Measurements from ENCODE around the gene PARD3. TPM values are rescaled to one million over a fixed set of nuclear protein-coding genes. Genes with fewer than 3 reads are reported as not detected.
"Not testable (repeated sequence)": the region's sequence is repeated elsewhere in the genome, so short reads cannot be mapped to it uniquely, and the experiment has no call there.

PARD3 gene
- total RNA-seq, 2 experiments from 2014 or later: 3.6 to 4.0 TPM

DNA sequence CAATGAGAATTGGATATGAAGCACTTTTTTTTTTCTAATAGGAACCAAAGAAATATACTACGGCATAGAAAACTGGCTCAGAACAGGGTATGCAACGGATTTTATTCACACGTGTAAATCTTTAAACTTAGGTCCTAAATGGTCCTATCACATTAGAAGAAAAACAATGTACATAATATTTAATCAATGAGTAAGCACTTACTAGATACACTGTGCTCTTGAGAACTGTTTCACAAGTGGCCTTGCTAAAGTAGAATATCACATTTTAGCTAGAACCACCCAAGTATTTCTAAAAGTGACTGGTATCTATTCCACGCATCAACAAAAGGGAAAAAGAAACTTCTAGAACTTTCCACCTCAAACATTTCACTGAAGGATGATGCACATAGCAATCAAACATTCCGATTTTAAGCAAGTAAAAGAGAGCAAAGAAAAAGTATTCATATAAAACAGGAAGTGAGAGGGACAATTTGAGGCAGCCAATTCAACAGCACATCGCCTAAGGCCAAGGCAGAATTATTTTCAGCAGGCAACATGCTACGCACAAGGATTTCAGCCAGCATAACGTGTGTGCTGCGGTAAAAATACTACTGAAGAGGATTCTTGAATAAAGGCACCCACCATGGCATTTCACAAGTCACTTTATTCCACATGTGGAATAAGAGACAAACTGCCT is 55.8 kb downstream of the PARD3 start:
- CTCF ChIA-PET: interaction anchor here (1.1 to 1.7 kb wide), 3 partner anchors 13 to 93 kb away, joined by 3 to 5 read pairs (median 3); no protein-coding TSS in a partner anchor
- no peak for DNase-seq
- H3K4me3 Mint-ChIP-seq: no peak overlapping the region
- H3K27ac Mint-ChIP-seq: no peak overlapping the region
- peaks cover 7% of the 10 kb centered on the region for H3K27me3 Mint-ChIP-seq (ENCODE audit: low read depth)
- H3K9me3 Mint-ChIP-seq: no peaks in the 10 kb centered on the region
- no peaks in the 10 kb centered on the region for H3K36me3 Mint-ChIP-seq (ENCODE audit: low read depth)
- intact Hi-C loops (cut with micrococcal nuclease): no loop called here
- H3K4me1 Mint-ChIP-seq (ENCODE audit: low read depth): peaks cover 11% of the 10 kb centered on the region

DNA sequence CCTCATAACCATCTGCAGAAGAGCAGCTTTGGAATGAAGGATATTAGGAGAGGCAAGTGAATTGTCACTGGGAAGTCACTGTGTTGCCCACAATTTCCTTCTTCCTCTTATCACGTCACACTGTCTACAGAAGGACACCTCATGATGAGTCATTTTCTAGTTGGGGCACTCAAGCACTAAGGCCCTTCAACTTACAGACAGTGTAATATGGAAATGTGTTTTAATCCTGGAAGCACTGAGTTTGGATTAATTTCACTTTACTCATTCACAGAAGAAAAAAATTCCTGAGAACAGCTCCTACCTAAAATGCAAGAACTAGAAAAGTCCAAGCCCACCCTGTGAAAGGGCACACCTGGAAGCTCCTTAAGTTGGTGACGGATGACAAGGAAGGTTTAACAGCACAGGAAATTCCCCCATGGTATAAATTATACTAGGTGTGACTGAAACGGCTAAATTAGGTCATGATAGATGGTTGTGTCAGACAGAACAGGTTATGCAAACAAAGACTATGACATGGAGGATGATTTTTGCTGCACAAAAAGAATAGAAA is 56.6 kb downstream of the PARD3 start:
- Mint-ChIP-seq H3K9me3 (no peaks in the 10 kb centered on the region), H3K36me3 (ENCODE audit: low read depth) (no peaks in the 10 kb centered on the region), H3K27me3 (ENCODE audit: low read depth) (peaks cover 5% of the 10 kb centered on the region), H3K4me1 (ENCODE audit: low read depth) (peaks cover 11% of the 10 kb centered on the region), H3K27ac (no peak overlapping the region), H3K4me3 (no peak overlapping the region)
- intact Hi-C loops (cut with micrococcal nuclease): no loop called here
- no peak for DNase-seq
- CTCF ChIA-PET: interaction anchor here (1.1 to 1.7 kb wide), 3 partner anchors 14 to 92 kb away, joined by 3 to 5 read pairs (median 3); no protein-coding TSS in a partner anchor

DNA sequence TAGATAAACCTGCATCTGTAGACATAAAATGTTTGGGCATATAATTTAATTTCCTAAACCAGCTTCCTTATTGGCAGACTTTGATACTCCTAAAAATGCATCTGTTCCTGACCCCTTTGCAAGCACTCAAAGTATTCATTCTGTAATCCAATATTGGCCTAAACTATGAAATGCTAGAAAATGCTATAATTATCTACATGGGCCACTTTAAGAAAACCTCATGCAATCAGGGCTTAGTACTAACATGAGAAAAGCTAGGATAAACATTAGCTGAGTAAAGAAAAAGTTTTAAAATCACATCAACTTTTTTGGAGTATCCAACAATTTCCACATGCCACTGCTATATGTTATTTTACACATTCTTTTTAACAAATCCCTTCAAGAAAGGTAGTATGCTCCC is 57.2 kb downstream of the PARD3 start:
- Mint-ChIP-seq H3K9me3 (no peaks in the 10 kb centered on the region), H3K27me3 (ENCODE audit: low read depth) (peaks cover 5% of the 10 kb centered on the region), H3K27ac (no peak overlapping the region), H3K36me3 (ENCODE audit: low read depth) (no peaks in the 10 kb centered on the region), H3K4me3 (no peak overlapping the region), H3K4me1 (ENCODE audit: low read depth) (peaks cover 11% of the 10 kb centered on the region)
- CTCF ChIA-PET: interaction anchor here (1.7 kb wide), 1 partner anchor 92 kb away, joined by 5 read pairs; no protein-coding TSS in a partner anchor
- intact Hi-C loops (cut with micrococcal nuclease): no loop called here
- DNase-seq: no peak

DNA sequence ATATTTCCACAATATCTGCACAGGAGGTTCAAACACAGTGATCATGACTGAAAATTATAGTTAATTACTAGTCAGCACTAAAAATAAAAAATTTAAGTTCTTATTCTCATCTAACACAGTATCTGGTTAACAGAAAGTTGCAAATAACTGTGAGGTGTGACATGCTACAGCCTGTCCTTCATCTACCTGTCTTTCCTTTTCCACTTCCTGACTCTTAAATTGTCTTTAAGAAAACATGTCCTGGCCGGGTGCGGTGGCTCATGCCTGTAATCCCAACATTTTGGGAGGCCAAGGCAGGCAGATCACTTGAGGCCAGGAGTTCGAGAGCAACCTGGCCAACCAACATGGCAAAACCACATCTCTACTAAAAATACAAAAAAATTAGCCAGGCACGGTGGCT is 57.9 kb downstream of the PARD3 start:
- H3K4me3 Mint-ChIP-seq; H3K36me3 Mint-ChIP-seq (ENCODE audit: low read depth): not testable (repeated sequence)
- CTCF ChIA-PET: interaction anchor here (1.7 kb wide), 1 partner anchor 91 kb away, joined by 5 read pairs; no protein-coding TSS in a partner anchor

DNA sequence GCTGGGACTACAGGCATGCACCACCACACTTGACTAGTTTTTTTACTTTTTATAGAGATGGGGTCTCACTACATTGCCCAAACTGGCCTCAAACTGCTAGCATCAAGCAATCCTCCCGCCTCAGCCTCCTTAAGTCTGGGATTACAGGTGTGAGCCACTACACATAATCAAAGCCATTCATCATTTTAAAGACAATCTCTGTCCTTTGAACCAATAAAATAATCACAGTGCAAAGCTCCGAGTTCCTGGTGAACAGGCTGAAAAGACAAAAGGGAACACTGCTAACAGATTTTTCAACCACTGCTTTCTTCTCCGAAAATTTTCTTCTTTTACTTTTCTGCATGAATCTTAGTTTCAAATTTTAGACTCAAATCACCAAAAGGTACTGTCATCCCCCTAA is 58.5 kb downstream of the PARD3 start:
- H3K4me1 Mint-ChIP-seq (ENCODE audit: low read depth): peaks cover 11% of the 10 kb centered on the region

More for the DNA sequence above, 57.9 kb downstream of the PARD3 start:
- H3K27me3 Mint-ChIP-seq (ENCODE audit: low read depth); intact Hi-C loops (cut with micrococcal nuclease); H3K9me3 Mint-ChIP-seq; H3K27ac Mint-ChIP-seq; DNase-seq: not testable (repeated sequence)
- H3K4me1 Mint-ChIP-seq (ENCODE audit: low read depth): peaks cover 11% of the 10 kb centered on the region

DNA sequence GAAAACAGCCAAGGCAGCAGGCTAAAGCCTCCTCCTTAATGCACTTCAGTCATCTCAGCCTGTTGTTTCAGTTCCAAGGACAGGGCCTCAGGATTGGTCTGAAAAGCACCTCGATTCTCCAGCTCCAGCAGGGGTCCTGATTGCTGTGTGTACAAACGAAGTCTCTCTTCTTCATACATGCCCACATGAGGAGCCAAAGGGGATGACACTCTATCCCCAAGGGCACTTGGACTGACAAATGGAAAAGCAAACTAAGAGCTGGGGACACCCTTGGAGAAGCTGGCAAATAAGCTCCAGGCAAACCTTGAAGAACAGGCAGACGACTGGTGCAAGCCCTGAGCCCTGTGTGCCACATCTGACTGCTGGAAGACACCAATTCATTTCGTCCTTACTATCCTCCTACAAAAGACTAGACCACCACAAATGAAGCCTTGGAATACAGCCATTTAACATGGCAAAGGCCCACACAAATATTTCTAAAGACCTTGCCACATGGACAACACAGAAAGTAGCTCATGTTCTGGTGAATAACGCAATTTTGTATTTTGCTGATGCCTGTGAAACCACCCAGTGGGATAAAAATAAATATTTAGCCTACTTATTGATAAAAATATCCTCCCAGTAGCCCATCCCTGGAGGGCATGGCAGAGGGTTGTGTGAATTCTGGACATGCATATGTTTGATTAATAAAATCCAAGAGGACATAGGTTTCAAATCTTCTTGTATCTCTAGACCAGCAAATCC is 61.9 kb downstream of the PARD3 start:
- H3K36me3 Mint-ChIP-seq (ENCODE audit: low read depth): no peaks in the 10 kb centered on the region
- peaks cover 7% of the 10 kb centered on the region for H3K27me3 Mint-ChIP-seq (ENCODE audit: low read depth)
- no peak for DNase-seq
- H3K4me3 Mint-ChIP-seq: no peak overlapping the region
- H3K27ac Mint-ChIP-seq: no peak overlapping the region
- peaks cover 2% of the 10 kb centered on the region for H3K4me1 Mint-ChIP-seq (ENCODE audit: low read depth)
- CTCF ChIA-PET: no interaction called here
- H3K9me3 Mint-ChIP-seq: no peaks in the 10 kb centered on the region
- intact Hi-C loops (cut with micrococcal nuclease): no loop called here

More for the DNA sequence above, 58.5 kb downstream of the PARD3 start:
- no peak for DNase-seq
- Mint-ChIP-seq H3K36me3 (ENCODE audit: low read depth) (no peaks in the 10 kb centered on the region), H3K27ac (no peak overlapping the region), H3K4me3 (no peak overlapping the region), H3K27me3 (ENCODE audit: low read depth) (peaks cover 3% of the 10 kb centered on the region), H3K9me3 (no peaks in the 10 kb centered on the region)
- CTCF ChIA-PET: no interaction called here
- intact Hi-C loops (cut with micrococcal nuclease): no loop called here

DNA sequence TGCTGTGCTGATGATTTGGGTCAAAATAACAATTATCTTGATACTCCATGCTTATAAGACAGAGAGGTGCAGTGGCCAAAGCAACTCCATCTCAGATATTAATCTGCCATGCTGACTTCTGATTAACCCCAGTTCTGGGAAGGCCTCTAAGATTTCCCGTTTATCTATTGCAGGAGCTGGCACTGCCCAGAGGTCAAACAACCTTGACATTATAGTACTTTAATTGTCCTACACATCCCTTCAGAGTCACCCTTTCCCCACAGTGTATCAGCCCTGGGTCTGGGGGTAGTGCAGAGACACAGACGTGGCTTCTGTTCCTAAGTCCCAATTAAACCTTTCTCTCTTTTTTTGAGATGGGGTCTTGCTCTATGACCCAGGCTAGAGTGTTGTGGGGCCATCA is 63.8 kb downstream of the PARD3 start:
- no peak for DNase-seq
- H3K27ac Mint-ChIP-seq: no peak overlapping the region
- no peak overlapping the region for H3K4me3 Mint-ChIP-seq
- CTCF ChIA-PET: interaction anchor here (0.6 kb wide), 1 partner anchor 10 kb away, joined by 4 read pairs; no protein-coding TSS in a partner anchor
- H3K36me3 Mint-ChIP-seq (ENCODE audit: low read depth): no peaks in the 10 kb centered on the region
- intact Hi-C loops (cut with micrococcal nuclease): no loop called here
- H3K9me3 Mint-ChIP-seq: no peaks in the 10 kb centered on the region
- H3K4me1 Mint-ChIP-seq (ENCODE audit: low read depth): no peaks in the 10 kb centered on the region
- peaks cover 7% of the 10 kb centered on the region for H3K27me3 Mint-ChIP-seq (ENCODE audit: low read depth)

DNA sequence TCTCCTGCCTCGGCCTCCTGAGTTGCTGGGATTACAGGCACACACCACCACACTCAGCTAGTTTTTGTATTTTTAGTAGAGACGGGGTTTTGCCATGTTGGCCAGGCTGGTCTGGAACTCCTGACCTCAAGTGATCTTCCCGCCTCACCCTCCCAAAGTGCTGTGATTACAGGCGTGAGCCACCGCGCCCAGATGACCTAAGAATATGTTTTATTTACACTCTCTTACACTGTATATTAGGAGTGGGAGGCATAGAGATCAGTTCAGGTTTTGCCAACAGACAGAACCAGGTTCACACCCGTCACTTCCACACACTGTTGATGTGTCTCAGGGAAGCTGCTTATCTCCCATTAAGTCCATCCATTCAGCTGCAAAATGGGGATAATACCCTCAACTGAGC is 64.3 kb downstream of the PARD3 start:
- H3K9me3 Mint-ChIP-seq; H3K27me3 Mint-ChIP-seq (ENCODE audit: low read depth); intact Hi-C loops (cut with micrococcal nuclease); H3K36me3 Mint-ChIP-seq (ENCODE audit: low read depth); H3K4me3 Mint-ChIP-seq; H3K27ac Mint-ChIP-seq; DNase-seq; H3K4me1 Mint-ChIP-seq (ENCODE audit: low read depth): not testable (repeated sequence)
- CTCF ChIA-PET: interaction anchor here (0.6 kb wide), 1 partner anchor 10 kb away, joined by 4 read pairs; no protein-coding TSS in a partner anchor

DNA sequence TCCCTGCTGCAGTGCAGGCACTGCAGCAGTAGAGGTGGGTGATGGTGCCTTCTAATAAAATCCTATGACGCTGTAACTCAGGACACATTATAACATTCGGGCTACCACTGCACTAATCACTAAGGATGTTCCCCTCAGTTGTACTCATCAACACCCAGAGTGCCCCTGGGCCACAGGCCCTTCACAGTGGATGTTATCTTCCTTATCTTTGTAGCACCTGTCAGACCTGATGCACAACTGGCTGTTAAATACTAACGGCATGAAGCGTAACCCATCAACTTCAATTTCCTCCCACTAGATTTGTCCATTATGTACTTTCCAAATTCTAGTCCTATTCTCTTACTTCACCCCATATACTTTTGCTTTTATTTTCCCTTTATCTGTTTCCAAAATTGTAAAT is 66.3 kb downstream of the PARD3 start:
- CTCF ChIA-PET: no interaction called here
- no peak for DNase-seq
- intact Hi-C loops (cut with micrococcal nuclease): no loop called here
- Mint-ChIP-seq H3K4me1 (ENCODE audit: low read depth) (no peaks in the 10 kb centered on the region), H3K27me3 (ENCODE audit: low read depth) (peaks cover 7% of the 10 kb centered on the region), H3K27ac (no peak overlapping the region), H3K36me3 (ENCODE audit: low read depth) (no peaks in the 10 kb centered on the region), H3K4me3 (no peak overlapping the region), H3K9me3 (no peaks in the 10 kb centered on the region)

DNA sequence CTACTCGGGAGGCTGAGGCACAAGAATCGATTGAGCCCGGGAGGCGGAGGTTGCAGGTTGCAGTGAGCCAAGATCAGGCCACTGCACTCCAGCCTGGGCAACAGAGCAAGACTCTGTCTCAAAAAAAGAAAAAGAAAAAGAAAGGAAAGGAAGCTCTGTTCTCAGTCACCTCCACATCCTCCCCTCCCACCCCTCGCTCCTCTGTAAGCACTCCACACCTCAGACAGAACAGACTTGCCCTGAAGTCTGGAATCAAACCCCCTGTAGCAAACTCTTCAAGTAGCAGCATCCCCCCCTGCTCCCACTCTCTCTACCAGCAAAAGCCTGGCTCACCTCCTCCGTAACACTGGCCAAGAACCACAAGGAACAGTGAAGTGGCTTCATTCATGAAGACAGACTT is 66.7 kb downstream of the PARD3 start:
- Mint-ChIP-seq H3K36me3 (ENCODE audit: low read depth) (no peaks in the 10 kb centered on the region), H3K4me3 (no peak overlapping the region), H3K27me3 (ENCODE audit: low read depth) (peaks cover 8% of the 10 kb centered on the region), H3K27ac (no peak overlapping the region), H3K4me1 (ENCODE audit: low read depth) (no peaks in the 10 kb centered on the region), H3K9me3 (no peaks in the 10 kb centered on the region)
- intact Hi-C loops (cut with micrococcal nuclease): no loop called here
- no peak for DNase-seq
- CTCF ChIA-PET: no interaction called here

DNA sequence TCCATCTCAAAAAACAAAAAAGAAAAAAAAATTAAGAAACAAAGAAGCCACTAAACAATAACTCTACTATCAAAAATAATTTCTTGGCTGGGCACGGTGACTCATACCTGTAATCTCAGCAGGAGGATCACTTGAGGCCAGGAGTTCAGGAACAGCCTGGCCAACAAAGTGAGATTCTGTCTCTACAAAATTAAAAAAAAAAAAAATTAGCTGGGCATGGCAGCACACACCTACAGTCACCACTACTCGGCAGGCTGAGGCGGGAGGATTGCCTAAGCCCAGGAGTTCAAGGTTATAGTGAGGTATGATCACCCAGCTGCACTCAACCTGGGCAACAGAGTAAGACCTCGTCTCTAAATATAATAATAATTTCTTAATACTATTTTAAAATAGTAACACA is 69.0 kb downstream of the PARD3 start:
- no peak for DNase-seq
- H3K27me3 Mint-ChIP-seq (ENCODE audit: low read depth): peaks cover 17% of the 10 kb centered on the region
- no peak overlapping the region for H3K27ac Mint-ChIP-seq
- intact Hi-C loops (cut with micrococcal nuclease): no loop called here
- H3K4me3 Mint-ChIP-seq: no peak overlapping the region
- H3K36me3 Mint-ChIP-seq (ENCODE audit: low read depth): no peaks in the 10 kb centered on the region
- no peaks in the 10 kb centered on the region for H3K9me3 Mint-ChIP-seq
- CTCF ChIA-PET: no interaction called here
- no peaks in the 10 kb centered on the region for H3K4me1 Mint-ChIP-seq (ENCODE audit: low read depth)

DNA sequence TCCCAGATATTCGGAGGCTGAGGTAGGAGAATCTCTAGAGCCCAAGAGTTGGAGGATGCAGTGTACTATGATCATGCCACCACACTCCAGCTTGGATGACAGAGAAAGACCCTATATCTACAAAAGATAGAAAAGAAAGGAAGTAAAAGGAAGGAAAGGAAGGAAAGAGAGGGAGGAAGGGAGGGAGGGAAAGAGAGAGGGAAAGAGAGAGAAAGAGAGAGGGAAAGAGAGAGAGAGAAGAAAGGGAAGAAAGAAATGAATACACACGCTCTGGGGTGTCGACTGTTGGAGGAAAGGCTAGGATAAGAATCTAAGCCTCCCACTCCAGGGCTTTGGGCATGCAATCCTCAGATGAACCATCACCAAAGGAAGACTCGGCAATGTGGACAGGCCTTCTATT is 69.9 kb downstream of the PARD3 start:
- no peak for DNase-seq
- Mint-ChIP-seq H3K27me3 (ENCODE audit: low read depth) (peaks cover 21% of the 10 kb centered on the region), H3K4me3 (no peak overlapping the region), H3K27ac (no peak overlapping the region), H3K36me3 (ENCODE audit: low read depth) (no peaks in the 10 kb centered on the region), H3K9me3 (no peaks in the 10 kb centered on the region), H3K4me1 (ENCODE audit: low read depth) (no peaks in the 10 kb centered on the region)
- intact Hi-C loops (cut with micrococcal nuclease): no loop called here
- CTCF ChIA-PET: no interaction called here

All from activated naive CD4-positive, alpha-beta T cell treated with anti-CD3 and anti-CD28 coated beads for 36 hours (primary cell).